OCI-LY1 (cell line): ENCODE results near the gene DMBT1.

ENCODE experiments used
- H2AFZ ChIP-seq: fragments of 200-600 bp; sonication (generic), shearing (Covaris generic); 2 replicates; pipeline ENCODE4 v1.6.0; 2014; ENCODE audit warnings: antibody characterized with exemption, mild to moderate bottlenecking, low read length
- H3F3A ChIP-seq: fragments of 200-600 bp; sonication (generic), shearing (Covaris generic); 2 replicates; pipeline ENCODE4 v1.6.0; 2014; ENCODE audit warnings: mild to moderate bottlenecking, antibody characterized with exemption, low read length, moderate library complexity; ENCODE audit not compliant: insufficient read depth
- H3K27ac ChIP-seq: fragments of 200-600 bp; sonication (generic); 2 replicates; pipeline ENCODE4 v1.5.1; 2014; ENCODE audit warnings: low read length, mixed run types, mild to moderate bottlenecking, low read depth; ENCODE audit not compliant: poor library complexity, severe bottlenecking
- H3K27me3 ChIP-seq: fragments of 200-600 bp; sonication (generic); 2 replicates; pipeline ENCODE4 v1.6.0; 2014; ENCODE audit warnings: antibody characterized with exemption, mild to moderate bottlenecking, low read length, moderate library complexity; ENCODE audit not compliant: insufficient read depth
- H3K36me3 ChIP-seq: fragments of 200-600 bp; sonication (generic); 2 replicates; pipeline ENCODE4 v1.6.1; 2014; ENCODE audit warnings: mild to moderate bottlenecking, antibody characterized with exemption, low read length, moderate library complexity, mixed read lengths; ENCODE audit not compliant: insufficient read depth
- H3K4me1 ChIP-seq: fragments of 200-600 bp; sonication (generic); 2 replicates; pipeline ENCODE4 v1.5.1; 2014; ENCODE audit warnings: mild to moderate bottlenecking, low read length, moderate library complexity; ENCODE audit not compliant: insufficient read depth, severe bottlenecking
- H3K4me2 ChIP-seq: fragments of 200-600 bp; sonication (generic), shearing (Covaris generic); 2 replicates; pipeline ENCODE4 v1.6.1; 2014; ENCODE audit warnings: low read length
- H3K4me3 ChIP-seq: fragments of 200-600 bp; sonication (generic); 2 replicates; pipeline ENCODE4 v1.5.1; 2014; ENCODE audit warnings: low read length, low read depth, mild to moderate bottlenecking, mixed read lengths; ENCODE audit not compliant: poor library complexity, severe bottlenecking
- H3K79me2 ChIP-seq: fragments of 200-600 bp; shearing (Covaris generic); 2 replicates; pipeline ENCODE4 v1.6.1; 2016; ENCODE audit warnings: mixed run types, low read length, mixed read lengths; ENCODE audit not compliant: insufficient read depth
- H3K9ac ChIP-seq: fragments of 200-600 bp; sonication (generic), shearing (Covaris generic); 2 replicates; pipeline ENCODE4 v1.6.1; 2014; ENCODE audit warnings: mild to moderate bottlenecking, low read length, mixed read lengths
- H3K9me2 ChIP-seq: fragments of 200-600 bp; sonication (generic), shearing (Covaris generic); 2 replicates; pipeline ENCODE4 v1.6.1; 2014; ENCODE audit warnings: low read depth, mild to moderate bottlenecking, low read length, mixed read lengths
- H3K9me3 ChIP-seq: fragments of 200-600 bp; shearing (Covaris generic); 2 replicates; pipeline ENCODE4 v1.6.1; 2014; ENCODE audit warnings: low read length, mixed read lengths
- H4K20me1 ChIP-seq: fragments of 200-600 bp; sonication (generic), shearing (Covaris generic); 2 replicates; pipeline ENCODE4 v1.6.0; 2016; ENCODE audit warnings: mild to moderate bottlenecking, low read length; ENCODE audit not compliant: insufficient read depth
- EZH2 ChIP-seq: fragments of 200-600 bp; sonication (generic), shearing (Covaris generic); IDR thresholded peaks from 2 replicates; pipeline ENCODE4 v1.8.0; 2017; ENCODE audit warnings: borderline replicate concordance, mixed run types, mild to moderate bottlenecking, antibody characterized with exemption, low read length, moderate library complexity, mixed read lengths
- TF ChIP-seq, protein P1 (sequence below): fragments of 200-600 bp; sonication (generic), shearing (Covaris generic); IDR thresholded peaks from 2 replicates; pipeline ENCODE4 v1.5.1; 2017; ENCODE audit warnings: mild to moderate bottlenecking, antibody characterized with exemption, low read length, moderate library complexity, mixed read lengths

The DMBT1 gene

GRCh38 chr10:122588381-122588780, 27.8 kb downstream of the DMBT1 start:
- no peaks in the 10 kb centered on the region for H3K9me2 ChIP-seq

DNA sequence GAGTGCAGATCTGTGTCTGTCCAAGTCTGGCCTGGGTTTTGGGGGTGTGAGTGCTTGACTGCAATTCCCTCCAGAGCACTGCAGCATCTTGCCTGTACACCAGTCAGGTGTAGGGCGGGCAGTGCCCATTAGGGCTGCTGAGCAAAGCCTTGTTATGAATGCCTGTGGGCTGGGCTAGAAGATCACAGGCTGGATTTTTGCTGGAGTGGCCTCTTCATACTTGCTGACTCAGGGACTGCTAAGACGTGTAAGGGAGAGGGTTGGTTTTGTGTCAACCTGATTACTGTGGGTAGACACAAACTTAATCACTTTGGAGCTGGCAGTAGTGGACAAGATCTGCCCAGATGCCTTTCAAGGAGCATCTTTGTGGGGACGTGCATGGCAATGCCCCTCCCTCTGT, 29.6 kb downstream of the DMBT1 start:
- H2AFZ ChIP-seq = no peak overlapping the region
- H3F3A ChIP-seq = no peaks in the 10 kb centered on the region
- H3K9me2 ChIP-seq = no peaks in the 10 kb centered on the region
- H3K27ac ChIP-seq = no peak overlapping the region
- no peaks in the 10 kb centered on the region for H3K79me2 ChIP-seq
- no peaks in the 10 kb centered on the region for H3K27me3 ChIP-seq
- no peak overlapping the region for H3K4me3 ChIP-seq
- no peak overlapping the region for H3K4me2 ChIP-seq
- H3K4me1 ChIP-seq = no peaks in the 10 kb centered on the region
- H3K36me3 ChIP-seq = no peaks in the 10 kb centered on the region
- no peaks in the 10 kb centered on the region for H4K20me1 ChIP-seq
- H3K9me3 ChIP-seq = no peaks in the 10 kb centered on the region
- no peak overlapping the region for H3K9ac ChIP-seq
- TF ChIP-seq EZH2 = no peak
- TF ChIP-seq, protein P1, sequence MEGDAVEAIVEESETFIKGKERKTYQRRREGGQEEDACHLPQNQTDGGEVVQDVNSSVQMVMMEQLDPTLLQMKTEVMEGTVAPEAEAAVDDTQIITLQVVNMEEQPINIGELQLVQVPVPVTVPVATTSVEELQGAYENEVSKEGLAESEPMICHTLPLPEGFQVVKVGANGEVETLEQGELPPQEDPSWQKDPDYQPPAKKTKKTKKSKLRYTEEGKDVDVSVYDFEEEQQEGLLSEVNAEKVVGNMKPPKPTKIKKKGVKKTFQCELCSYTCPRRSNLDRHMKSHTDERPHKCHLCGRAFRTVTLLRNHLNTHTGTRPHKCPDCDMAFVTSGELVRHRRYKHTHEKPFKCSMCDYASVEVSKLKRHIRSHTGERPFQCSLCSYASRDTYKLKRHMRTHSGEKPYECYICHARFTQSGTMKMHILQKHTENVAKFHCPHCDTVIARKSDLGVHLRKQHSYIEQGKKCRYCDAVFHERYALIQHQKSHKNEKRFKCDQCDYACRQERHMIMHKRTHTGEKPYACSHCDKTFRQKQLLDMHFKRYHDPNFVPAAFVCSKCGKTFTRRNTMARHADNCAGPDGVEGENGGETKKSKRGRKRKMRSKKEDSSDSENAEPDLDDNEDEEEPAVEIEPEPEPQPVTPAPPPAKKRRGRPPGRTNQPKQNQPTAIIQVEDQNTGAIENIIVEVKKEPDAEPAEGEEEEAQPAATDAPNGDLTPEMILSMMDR = no peak

More at GRCh38 chr10:122588381-122588780, 27.8 kb downstream of the DMBT1 start:
- no peaks in the 10 kb centered on the region for H3K36me3 ChIP-seq
- TF ChIP-seq EZH2 = no peak
- TF ChIP-seq, protein P1 = no peak
- H3K9me3 ChIP-seq = no peaks in the 10 kb centered on the region
- no peak overlapping the region for H3K9ac ChIP-seq
- H3K4me2 ChIP-seq = no peak overlapping the region
- H2AFZ ChIP-seq = no peak overlapping the region
- H3K27me3 ChIP-seq = no peaks in the 10 kb centered on the region
- no peaks in the 10 kb centered on the region for H4K20me1 ChIP-seq
- no peaks in the 10 kb centered on the region for H3F3A ChIP-seq
- H3K4me3 ChIP-seq = no peak overlapping the region
- no peaks in the 10 kb centered on the region for H3K79me2 ChIP-seq
- H3K27ac ChIP-seq = no peak overlapping the region
- H3K4me1 ChIP-seq = no peaks in the 10 kb centered on the region

DNA sequence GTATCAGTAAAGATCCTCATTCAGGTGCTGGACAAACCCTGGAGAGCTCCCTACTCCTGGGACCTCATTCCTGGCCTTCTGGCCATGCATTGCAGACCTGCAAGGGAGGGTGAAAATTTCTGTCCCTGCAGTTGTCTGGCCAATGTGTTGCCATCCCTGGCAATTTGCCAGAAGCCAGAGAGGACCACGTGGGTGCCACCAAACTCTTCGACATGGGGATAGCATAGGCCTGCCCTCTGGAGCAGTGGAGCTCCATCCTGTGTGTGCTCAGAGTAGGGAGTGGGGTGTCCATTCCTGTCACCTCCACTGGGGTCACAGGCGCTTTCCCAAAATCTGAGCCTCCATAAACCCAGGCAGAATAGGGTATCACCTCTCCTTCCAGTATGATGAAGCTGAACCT, 31.2 kb downstream of the DMBT1 start:
- Histone ChIP-seq H3K4me3 (no peak overlapping the region), H3K27me3 (no peaks in the 10 kb centered on the region), H3K79me2 (no peaks in the 10 kb centered on the region), H3K9me3 (no peaks in the 10 kb centered on the region), H3K9me2 (no peaks in the 10 kb centered on the region), H3K9ac (no peak overlapping the region), H3K4me2 (no peak overlapping the region), H2AFZ (no peak overlapping the region), H3K36me3 (no peaks in the 10 kb centered on the region), H3K4me1 (no peaks in the 10 kb centered on the region), H3F3A (no peaks in the 10 kb centered on the region), H3K27ac (no peak overlapping the region), H4K20me1 (no peaks in the 10 kb centered on the region)
- TF ChIP-seq, protein P1 = no peak
- TF ChIP-seq EZH2 = no peak
